ENCODE measurements around the gene FAM174B.
A peak's percentile ranks its signal among the peaks of the same experiment; 100 is the strongest.

The FAM174B gene

DNA sequence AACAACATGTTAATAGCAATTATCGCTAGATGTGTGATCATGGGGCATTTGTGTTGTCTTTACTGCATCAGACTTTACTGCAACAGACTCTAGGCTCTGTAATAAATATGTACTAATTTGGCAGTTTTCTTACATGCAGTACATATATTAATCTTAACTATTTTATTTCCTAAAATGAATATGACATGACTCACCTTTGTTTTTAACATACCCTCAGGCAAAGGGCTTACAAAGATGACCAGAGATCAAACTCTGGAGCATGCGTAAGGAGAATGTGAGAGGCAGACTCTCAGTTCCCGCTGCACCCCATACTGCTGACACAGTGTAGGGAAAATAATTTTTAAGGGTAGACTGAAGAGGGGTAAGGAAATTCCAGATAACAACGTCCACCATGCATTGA lies 7.2 kb upstream of the FAM174B start:
- Histone ChIP-seq H3K27ac (peak overlapping the region; percentile 19; the same call in 1 of the 2 replicates), H3K79me2 (ENCODE audit: insufficient read depth, low read depth) (no peaks in the 10 kb centered on the region), H3K27me3 (ENCODE audit: insufficient read depth, low read depth) (no peaks in the 10 kb centered on the region), H3K4me3 (IDR thresholded peaks at IDR 0.05; ENCODE audit: insufficient read depth, low read depth, low read length) (no peak overlapping the region), H3K4me2 (peak overlapping the region; percentile 49; the same call in 1 of the 2 replicates), H2AFZ (ENCODE audit: low read depth) (peak overlapping the region; percentile 27; the same call in 1 of the 2 replicates), H4K20me1 (ENCODE audit: insufficient read depth) (no peaks in the 10 kb centered on the region), H3K36me3 (ENCODE audit: insufficient read depth) (no peaks in the 10 kb centered on the region), H3K4me1 (ENCODE audit: low read depth, poor library complexity, severe bottlenecking) (peaks cover 41% of the 10 kb centered on the region), H3K9ac (no peak overlapping the region)
- TF ChIP-seq, protein P1, sequence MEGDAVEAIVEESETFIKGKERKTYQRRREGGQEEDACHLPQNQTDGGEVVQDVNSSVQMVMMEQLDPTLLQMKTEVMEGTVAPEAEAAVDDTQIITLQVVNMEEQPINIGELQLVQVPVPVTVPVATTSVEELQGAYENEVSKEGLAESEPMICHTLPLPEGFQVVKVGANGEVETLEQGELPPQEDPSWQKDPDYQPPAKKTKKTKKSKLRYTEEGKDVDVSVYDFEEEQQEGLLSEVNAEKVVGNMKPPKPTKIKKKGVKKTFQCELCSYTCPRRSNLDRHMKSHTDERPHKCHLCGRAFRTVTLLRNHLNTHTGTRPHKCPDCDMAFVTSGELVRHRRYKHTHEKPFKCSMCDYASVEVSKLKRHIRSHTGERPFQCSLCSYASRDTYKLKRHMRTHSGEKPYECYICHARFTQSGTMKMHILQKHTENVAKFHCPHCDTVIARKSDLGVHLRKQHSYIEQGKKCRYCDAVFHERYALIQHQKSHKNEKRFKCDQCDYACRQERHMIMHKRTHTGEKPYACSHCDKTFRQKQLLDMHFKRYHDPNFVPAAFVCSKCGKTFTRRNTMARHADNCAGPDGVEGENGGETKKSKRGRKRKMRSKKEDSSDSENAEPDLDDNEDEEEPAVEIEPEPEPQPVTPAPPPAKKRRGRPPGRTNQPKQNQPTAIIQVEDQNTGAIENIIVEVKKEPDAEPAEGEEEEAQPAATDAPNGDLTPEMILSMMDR (conservative IDR thresholded peaks at IDR 0.05; ENCODE audit: low read depth, low read length): no peak

DNA sequence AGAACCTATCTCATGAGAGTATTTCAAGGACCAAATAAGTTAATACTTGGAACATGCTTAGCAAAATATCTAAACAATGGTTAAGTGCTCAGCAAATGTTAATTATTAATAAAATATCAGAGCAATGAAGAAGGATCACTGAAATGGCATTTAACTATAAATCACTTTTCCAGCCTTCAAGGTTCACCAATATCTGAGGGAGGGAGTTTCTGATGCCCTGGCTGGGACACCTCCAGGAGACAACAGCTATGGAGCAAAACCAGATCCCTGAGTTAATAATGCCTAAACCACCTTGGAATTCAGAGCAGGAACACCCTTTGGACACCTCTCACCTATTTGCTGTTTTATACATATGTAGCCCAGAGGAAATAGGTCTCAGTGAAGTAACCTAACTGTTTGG lies 6.4 kb upstream of the FAM174B start:
- no peak overlapping the region for H3K4me2 ChIP-seq
- peaks cover 41% of the 10 kb centered on the region for H3K4me1 ChIP-seq (ENCODE audit: low read depth, poor library complexity, severe bottlenecking)
- H3K27ac ChIP-seq: no peak overlapping the region
- H3K79me2 ChIP-seq (ENCODE audit: insufficient read depth, low read depth): no peaks in the 10 kb centered on the region
- H3K4me3 ChIP-seq (IDR thresholded peaks at IDR 0.05; ENCODE audit: insufficient read depth, low read depth, low read length): no peak overlapping the region
- TF ChIP-seq, protein P1 (conservative IDR thresholded peaks at IDR 0.05; ENCODE audit: low read depth, low read length): no peak
- H3K9ac ChIP-seq: no peak overlapping the region
- no peaks in the 10 kb centered on the region for H3K27me3 ChIP-seq (ENCODE audit: insufficient read depth, low read depth)
- no peaks in the 10 kb centered on the region for H4K20me1 ChIP-seq (ENCODE audit: insufficient read depth)
- H3K36me3 ChIP-seq (ENCODE audit: insufficient read depth): no peaks in the 10 kb centered on the region
- H2AFZ ChIP-seq (ENCODE audit: low read depth): no peak overlapping the region

DNA sequence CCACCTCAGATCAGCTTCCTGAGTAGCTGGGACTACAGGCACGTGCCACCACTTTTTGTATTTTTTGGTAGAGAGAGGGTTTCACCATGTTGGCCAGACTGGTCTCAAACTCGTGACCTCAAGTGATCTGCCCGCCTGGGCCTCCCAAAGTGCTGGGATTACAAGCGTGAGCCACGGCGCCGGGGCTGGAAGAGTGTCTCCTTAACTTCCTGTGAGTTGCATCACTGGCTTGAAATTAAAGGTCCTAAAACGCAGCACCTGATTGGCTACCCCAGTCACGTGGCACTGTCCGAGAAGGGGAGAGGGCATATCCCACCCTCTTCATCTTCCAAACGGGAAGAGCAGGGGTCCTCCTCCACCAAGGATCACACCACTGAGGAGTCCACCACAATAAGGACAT lies 5.5 kb upstream of the FAM174B start:
- Histone ChIP-seq H3K36me3 (ENCODE audit: insufficient read depth) (no peaks in the 10 kb centered on the region), H4K20me1 (ENCODE audit: insufficient read depth) (no peaks in the 10 kb centered on the region), H2AFZ (ENCODE audit: low read depth) (no peak overlapping the region), H3K4me1 (ENCODE audit: low read depth, poor library complexity, severe bottlenecking) (peaks cover 38% of the 10 kb centered on the region), H3K79me2 (ENCODE audit: insufficient read depth, low read depth) (no peaks in the 10 kb centered on the region), H3K4me3 (IDR thresholded peaks at IDR 0.05; ENCODE audit: insufficient read depth, low read depth, low read length) (no peak overlapping the region), H3K27me3 (ENCODE audit: insufficient read depth, low read depth) (no peaks in the 10 kb centered on the region), H3K27ac (no peak overlapping the region), H3K9ac (no peak overlapping the region), H3K4me2 (no peak overlapping the region)
- TF ChIP-seq, protein P1 (conservative IDR thresholded peaks at IDR 0.05; ENCODE audit: low read depth, low read length): no peak

DNA sequence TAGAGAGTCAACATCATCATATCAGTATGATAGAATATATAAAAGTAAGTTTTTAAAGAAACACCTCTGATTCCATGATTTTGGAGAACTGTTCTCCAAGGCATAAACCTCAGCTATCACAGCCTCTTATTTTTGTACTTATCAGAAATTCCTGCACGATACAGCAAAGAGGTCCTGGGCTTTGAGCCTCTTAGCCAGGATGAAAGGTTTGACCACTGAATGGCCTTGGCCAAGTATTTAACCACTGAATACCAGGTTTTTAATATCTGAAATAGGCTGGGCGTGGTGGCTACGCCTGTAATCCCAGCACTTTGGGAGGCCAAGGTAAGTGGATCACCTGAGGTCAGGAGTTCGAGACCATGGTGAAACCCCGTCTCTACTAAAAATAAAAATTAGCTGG lies 1.9 kb upstream of the FAM174B start:
- no peak overlapping the region for H3K27ac ChIP-seq
- H3K9ac ChIP-seq: no peak overlapping the region
- H2AFZ ChIP-seq (ENCODE audit: low read depth): no peak overlapping the region
- H4K20me1 ChIP-seq (ENCODE audit: insufficient read depth): no peaks in the 10 kb centered on the region
- peaks cover 6% of the 10 kb centered on the region for H3K4me1 ChIP-seq (ENCODE audit: low read depth, poor library complexity, severe bottlenecking)
- TF ChIP-seq, protein P1 (conservative IDR thresholded peaks at IDR 0.05; ENCODE audit: low read depth, low read length): no peak
- H3K27me3 ChIP-seq (ENCODE audit: insufficient read depth, low read depth): no peaks in the 10 kb centered on the region
- no peak overlapping the region for H3K4me3 ChIP-seq (IDR thresholded peaks at IDR 0.05; ENCODE audit: insufficient read depth, low read depth, low read length)
- no peaks in the 10 kb centered on the region for H3K36me3 ChIP-seq (ENCODE audit: insufficient read depth)
- no peaks in the 10 kb centered on the region for H3K79me2 ChIP-seq (ENCODE audit: insufficient read depth, low read depth)
- H3K4me2 ChIP-seq: no peak overlapping the region
